Measurements from ENCODE around the gene GPR78.

GPR78 gene, protein sequence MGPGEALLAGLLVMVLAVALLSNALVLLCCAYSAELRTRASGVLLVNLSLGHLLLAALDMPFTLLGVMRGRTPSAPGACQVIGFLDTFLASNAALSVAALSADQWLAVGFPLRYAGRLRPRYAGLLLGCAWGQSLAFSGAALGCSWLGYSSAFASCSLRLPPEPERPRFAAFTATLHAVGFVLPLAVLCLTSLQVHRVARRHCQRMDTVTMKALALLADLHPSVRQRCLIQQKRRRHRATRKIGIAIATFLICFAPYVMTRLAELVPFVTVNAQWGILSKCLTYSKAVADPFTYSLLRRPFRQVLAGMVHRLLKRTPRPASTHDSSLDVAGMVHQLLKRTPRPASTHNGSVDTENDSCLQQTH

DNA sequence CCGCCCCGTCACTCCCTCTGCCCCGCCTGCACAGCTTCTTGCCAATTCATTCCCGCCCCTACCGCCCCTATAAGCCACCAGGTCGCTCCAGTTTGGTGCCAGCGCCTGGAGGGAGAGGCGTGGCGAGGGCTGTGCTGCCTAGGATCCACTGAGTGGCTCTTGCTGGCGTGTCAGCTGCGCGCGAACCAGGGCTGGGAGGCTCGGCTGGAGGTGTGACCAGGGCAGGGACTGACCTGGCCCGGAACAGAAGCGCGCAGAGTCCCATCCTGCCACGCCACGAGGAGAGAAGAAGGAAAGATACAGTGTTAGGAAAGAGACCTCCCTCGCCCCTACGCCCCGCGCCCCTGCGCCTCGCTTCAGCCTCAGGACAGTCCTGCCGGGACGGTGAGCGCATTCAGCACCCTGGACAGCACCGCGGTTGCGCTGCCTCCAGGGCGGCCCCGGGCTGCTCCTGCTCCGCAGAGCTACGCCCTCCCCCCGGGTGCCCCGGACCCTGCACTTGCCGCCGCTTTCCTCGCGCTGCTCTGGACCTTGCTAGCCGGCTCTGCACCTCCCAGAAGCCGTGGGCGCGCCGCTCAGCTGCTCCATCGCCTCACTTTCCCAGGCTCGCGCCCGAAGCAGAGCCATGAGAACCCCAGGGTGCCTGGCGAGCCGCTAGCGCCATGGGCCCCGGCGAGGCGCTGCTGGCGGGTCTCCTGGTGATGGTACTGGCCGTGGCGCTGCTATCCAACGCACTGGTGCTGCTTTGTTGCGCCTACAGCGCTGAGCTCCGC, at the start of gene GPR78:
Gene GPR78 (plus strand): TSS at position 72 of the 773 bp plus-strand sequence. CDS start 591 bp downstream, at position 663.
- DNase-seq (ENCODE audit: low read depth) = no peak

DNA sequence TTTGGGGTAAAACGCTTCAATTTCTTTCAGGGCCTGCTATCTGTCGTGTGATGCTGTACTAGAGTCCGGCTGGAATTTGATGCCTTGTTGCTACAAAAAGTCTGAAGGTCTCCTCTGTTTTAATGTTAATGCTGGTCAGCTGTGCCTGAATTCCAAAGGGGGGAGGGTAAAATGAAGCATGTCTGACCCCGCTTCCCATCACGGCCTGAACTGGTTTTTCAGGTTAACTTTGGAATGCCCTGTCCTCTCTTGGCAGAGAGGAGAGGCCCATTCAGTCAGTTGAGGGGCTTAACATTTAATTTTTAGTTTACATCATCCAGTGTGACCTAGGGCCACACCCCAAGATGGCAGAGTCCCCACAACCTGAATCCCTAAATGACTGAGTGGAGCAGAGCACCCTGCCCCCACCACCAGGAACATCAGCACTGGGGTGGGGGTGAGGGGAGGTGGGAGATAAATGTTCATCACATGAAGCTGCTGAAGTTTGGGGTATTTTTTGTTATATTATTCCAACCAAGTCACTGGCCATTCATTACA, 47.9 kb upstream of the GPR78 start:
- DNase-seq (ENCODE audit: low read depth) = no peak

DNA sequence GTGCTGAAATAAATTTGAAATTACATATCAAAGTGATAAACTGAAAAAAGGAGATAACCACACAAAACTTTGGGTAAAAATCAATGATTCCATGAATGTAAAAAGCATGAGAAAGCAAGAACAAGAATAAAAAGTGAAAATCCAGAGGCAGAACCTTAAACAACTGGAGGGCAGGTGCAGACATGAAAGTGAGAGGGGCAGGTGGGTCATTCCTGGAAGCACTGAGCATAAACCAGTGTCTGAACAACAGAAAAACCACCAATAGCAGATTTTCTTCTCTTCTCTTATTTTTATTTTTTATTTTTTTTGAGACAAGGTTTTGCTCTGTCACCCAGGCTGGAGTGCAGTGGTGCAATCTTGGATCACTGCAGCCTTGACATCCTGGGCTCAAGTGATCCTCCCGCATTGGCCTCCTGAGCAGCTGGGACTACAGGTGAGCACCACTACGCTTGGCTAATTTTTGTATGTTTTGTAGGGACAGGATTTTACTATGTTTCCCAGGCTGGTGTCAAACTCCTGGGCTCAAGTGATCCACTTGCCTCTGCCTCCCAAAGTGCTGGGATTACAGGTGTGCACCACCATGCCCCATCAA, 46.8 kb upstream of the GPR78 start:
- DNase-seq (ENCODE audit: low read depth) = no peak

DNA sequence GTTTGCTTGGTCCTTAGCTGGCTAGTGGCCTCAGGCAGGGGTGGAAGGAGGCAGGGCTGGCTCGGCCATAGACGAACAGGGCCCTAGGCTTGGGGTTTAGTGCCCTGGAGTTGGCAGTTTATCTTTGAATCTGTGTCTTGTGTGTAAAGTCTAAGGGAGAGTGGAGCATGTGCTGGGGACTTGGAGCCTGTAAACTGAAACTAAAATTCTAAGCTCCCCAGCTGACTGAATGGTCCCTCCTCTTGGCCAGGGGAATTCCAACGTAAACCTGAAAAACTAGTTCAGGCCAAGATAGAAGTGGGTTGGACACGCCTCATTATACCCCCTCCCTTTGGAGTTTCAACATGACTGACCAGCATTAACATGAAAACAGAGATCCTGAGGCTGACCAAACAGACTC, 46.1 kb upstream of the GPR78 start:
- DNase-seq (ENCODE audit: low read depth) = no peak

DNA sequence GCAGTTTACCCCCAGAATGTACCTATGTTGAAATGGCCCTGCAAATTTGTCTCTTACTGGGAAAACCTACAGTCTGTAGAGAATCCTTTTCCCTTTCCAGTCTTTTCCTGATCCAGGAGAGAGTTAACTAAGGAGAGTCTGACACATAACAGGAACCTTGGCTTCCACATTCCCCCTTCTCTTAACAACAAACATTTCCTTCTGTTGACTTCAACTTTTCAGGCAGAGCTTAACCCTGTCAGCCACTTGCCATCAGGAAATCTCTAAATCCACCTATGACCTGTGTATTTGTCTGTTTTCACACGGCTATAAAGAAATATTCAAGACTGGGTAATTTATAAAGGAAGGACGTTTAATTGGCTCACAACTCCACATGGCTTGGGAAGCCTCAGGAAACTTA, 45.6 kb upstream of the GPR78 start:
- DNase-seq (ENCODE audit: low read depth) = no peak

DNA sequence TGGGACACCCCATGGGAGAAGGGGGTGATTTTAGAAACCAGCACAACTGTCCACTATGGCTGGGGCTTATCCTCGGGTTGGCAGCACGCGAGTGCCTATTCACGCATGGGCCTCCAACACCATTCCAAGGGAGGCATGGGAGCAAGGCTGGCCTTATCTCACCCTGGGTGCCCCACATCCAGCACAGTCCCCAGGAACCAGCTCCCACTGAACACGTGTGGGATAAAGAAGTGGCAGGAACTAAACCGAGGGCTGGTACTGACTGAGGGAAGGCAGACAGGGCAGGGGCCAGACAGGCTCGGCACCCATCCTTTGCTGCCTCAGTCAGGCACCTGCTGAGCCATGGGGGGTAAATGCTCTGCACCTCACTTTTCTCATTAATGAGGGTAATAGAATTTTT, 43.7 kb upstream of the GPR78 start:
- no peak for DNase-seq (ENCODE audit: low read depth)

DNA sequence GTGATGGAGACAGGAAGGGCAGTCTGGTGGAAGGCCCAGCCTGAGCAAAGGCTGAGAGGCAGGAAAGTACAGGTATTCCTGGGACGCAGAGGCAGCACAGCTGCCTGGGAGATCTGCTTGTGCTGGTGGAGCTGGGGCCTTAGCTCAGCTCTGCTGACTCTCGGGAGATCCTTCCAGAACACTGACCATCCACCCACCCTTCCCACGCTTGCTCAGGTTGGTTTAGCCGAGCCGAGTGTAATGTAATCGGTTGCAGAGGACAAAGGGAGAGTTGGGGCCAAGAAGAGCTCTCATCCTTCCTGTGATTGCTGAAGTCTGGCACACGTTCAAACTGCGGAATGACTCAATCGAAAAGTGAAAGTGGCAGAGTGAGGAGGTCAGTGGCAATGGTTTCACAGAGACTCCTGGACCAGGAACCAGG, 43.1 kb upstream of the GPR78 start:
- DNase-seq (ENCODE audit: low read depth) = no peak

DNA sequence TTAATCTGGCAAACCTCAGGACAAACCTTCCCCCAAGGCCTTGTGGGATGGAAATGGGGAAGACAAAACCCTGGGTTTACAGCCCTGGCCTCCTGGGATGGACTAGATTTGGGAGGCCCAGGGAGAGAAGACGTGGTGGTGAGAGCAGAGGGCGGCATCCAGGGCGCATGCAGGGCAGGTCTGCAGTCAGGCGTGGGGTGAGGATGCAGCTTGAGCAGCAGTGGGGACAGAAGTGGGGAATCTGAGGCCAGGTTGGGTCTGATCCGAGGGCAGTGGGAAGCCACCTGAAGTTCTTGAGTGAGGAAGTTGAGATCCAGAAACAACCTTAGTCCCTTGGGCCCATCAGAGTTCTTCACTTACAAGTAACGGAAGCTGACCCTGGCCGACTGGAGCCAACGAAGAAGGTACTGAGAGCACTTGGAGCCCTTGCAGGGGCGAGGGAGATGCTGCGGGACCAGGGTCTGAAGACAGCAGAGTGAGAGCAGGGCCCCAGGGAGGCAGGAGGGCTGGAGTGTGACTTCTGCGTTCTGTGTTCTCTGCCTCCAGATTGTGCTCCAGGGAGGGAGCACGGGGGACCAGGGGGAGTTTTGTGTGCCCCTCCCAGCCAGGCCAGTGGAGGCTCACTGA, 42.0 kb upstream of the GPR78 start:
- DNase-seq (ENCODE audit: low read depth) = no peak

DNA sequence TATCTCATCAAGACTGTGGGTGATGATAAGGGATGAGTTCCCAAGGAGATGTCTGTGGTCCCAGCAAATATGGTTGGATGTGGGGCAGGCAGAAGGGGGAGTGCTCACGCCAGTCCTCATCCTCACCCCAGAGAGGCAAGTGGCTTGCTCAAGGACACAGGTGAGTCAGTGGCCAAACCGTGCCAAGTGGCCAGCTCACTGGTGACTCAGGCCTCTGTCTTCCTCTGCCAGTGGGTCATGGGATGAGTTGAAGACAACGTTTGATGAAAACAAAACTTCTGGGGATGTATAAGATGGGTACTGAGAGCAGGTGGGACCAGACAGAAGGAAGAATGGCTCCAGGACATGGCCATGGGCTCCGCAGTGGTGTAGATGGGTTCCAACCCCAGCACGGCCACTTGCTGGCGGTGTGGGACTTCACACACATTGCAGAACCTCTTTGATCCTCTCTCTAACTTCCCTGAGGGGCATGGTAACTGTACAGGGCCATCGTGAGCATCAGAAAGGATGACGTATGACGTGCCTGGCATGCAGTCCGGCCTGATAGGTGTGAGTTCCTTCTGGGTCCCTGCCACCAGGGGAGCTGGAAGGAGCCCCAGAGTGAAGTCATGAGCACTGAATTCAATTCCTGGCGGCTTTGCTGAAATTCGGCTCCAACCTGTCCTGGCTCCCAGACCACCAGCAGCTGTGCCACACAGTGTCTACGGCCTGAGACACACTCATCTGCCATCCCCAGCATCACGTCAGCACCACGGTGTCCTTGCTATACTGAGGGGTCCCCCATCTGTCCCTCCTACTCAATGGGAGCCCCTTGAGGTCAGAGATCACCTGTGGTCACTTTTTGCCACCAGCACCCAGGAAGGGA, 41.3 kb upstream of the GPR78 start:
- no peak for DNase-seq (ENCODE audit: low read depth)

DNA sequence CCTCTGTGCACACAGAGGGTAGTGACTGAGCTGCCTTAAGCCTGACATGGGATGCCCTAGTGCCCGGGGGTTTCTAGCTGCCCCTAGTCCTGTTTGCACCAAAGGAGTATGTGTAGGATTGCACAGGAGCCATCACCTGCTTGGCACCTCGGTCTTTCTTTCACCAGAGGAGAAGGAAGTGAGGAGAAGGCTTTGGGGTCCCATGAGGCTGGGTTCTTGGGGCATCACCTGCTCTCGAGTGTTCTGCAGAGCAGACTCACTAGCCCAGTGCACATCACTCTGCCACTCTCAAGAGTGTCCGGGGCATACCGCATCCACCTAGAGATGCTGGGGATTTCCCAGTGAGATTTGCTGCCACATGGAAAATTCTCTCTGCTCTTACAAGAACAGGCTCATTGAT, 40.5 kb upstream of the GPR78 start:
- DNase-seq (ENCODE audit: low read depth) = no peak

DNA sequence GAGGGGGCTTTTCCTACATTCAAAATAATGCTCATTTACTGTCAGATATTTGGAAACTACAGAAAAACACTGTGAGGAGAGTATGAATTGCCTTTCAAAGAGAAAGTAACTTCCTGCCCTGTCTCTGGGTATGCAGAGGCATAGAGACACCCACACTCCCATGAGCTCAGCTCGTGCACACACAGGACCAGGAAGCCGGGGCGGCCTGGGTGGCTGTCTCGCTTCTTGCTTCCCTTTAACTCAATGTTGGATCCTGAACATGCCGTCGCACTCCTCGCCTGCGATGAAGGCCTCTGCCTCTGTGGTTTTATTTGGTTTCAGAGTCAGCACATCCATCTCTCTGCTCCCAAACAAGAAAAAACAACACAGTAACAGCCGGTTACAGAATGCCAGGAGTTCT, 40.1 kb upstream of the GPR78 start:
- DNase-seq (ENCODE audit: low read depth) = no peak

DNA sequence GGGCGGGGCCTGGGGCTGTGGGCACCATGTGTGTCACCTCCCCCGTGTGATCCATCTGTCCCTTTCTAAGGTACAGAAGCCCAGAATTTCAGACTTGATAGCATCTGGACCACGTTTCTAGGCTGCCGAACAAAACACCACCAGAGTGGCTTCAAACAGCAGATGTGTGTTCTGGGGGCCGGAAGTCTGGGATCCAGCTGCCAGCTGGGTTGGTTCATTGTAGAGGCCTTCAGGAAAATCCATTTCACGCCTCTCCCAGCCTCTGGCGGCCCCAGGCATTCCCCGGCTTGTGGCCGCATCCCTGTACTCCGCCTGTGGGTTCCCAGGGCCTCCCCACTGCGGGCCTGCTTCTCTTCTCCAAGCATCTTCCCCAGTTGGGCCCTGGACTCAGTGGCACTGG, 39.6 kb upstream of the GPR78 start:
- no peak for DNase-seq (ENCODE audit: low read depth)

DNA sequence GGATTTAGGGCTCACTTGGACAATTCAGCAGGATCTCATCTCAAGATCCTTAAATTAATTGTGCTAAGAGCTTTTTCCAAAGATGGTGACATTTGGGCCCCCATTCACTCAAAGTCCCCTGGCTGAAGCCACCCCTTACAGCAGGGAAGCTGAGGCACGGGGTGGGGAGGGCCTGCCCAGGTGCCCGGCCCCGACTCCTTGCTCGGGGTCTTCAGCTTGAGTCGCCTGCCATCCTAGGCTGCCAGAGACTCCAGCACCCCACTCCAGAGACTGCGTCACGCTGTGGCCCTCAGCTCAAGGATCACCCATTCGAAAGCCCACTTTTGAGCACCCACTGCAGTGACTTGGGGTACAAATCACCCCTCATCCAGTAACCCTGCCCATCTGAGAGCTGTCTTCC, 39.2 kb upstream of the GPR78 start:
- no peak for DNase-seq (ENCODE audit: low read depth)

DNA sequence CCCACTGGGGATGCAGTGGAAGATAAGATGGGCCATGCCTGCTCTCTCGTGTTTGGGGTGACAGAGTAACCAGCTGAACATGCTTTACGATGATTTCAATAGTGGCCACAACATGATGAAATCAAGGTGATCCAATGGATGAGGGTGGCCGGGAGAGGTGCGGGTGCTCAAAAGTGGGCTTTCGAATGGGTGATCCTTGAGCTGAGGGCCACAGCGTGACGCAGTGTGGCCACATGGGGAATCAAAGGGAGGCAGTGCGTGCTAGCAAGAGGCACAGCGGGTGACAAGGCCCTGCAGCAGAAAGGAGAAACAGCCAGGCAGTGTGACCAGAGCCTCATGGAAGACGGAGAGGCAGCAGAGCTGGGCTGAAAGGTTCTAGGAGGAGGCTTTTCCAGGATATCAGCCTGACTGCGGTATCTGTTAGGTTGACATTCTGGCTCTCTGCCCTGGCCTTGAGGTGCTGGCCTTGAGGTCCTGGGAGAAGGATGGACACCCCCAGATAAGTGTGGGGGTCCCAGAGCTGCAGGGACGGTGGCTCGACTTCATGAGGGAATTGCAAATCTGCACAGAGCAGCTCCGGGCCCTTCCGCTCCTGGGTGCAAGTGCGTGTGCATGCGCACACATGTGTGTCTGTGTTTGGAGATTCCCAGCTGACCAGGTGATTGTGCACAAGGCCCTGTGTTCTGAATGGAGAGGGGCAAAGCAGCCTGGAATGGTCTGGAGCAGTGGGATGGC, 38.0 kb upstream of the GPR78 start:
- DNase-seq (ENCODE audit: low read depth) = no peak

DNA sequence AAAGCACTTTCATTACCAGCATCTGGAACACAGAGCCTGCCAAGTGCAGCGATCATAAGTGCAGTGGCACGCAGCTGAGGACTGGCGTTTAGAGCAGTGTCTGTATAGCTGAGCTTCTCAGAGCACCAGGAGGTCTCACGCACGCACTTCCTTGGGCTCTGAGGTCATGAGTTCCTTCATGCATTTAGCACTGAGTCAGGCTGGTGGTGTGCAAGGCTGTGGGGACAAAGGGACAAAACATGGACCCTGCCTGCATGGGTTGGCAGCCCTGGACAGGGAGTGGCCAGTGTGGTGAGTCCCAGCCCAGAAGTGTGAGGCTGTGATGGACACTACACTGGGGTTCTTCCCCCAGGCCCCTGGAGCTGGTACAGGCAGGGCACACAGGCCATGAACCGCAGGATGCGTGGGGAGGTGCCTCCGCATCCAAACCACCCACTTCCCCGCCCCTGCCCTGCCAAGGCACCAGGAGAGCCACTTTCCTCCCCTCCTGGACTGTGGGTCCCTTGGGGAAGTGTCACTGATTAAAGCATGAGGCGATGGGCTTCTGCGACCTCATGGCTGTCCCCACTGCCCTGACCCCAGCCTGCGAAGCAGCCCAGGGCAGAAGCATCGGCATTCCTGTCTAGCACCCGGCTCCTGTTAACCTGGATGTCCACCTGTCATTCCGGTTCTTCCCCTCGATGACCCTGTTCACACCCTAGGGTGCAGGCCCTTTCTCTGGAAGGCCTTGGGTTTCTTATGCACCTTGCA, 37.2 kb upstream of the GPR78 start:
- no peak for DNase-seq (ENCODE audit: low read depth)

DNA sequence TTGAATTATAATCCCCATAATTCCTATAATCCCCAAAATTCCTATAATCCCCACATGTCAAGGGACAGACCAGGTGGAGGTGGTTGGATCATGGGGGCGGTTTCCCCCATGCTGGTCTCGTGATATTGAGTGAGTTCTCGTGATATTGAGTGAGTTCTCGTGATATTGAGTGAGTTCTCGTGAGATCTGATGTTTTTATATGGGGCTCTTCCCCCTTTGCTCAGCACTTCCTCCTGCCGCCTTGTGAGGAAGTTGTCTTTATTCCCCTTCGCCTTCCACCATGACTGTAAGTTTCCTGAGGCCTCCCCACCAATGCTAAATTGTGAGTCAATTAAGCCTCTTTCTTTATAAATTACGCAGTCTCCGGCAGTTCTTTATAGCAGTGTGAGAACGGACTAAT, 36.6 kb upstream of the GPR78 start:
- DNase-seq (ENCODE audit: low read depth) = no peak

DNA sequence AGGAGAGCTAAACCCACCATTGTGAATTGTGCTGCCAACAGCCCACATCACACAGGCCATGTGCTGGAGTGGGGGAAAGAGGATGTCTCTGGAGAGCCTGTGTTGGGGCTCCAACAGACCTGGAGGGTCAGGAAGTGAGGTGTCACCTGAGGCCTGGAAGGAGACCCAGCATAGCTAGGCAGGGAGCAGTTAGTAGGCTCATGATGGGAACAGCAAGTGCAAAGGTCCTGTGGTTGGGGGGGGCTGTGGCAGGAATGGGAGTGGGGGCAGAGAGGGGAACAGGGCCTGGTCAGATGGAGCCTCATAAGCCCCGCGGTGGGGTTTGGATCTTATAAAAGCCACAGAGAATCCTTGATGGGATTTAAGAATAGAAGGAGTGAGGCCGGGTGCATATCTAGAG, 35.9 kb upstream of the GPR78 start:
- DNase-seq (ENCODE audit: low read depth) = no peak

DNA sequence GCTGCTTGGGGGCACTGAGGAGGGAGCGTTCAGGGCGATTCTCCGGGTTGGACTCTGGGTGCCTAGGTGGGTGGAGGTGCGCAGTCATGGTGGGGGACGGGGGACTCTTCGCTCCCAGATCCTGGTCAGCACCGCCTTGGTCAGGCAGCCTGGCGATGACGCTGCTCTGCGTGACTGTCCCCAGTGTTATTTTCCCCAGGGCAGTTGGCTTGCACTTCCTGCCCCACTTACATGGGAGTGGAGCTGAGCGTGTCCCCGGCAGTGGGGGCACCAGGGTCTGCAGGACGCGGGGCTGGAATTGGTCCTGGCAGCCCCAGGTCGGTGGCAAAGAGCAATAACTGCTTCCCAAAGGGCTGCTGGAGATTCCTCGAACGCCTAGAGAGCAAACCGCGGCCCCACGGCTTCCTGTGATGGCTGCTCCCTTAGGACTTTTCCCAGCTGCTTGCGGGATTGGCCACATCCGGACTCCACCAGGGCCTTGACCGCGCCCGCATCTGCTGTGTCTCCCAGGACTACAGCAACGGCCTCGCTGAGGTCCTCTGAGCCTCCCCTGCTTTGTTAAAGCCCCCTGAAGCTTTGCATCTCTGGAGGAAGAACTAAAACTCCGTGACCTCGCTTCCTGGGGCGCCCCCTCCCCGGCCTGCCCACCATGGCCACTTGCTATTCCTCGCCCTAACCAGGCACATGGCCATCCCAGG, 35.3 kb upstream of the GPR78 start:
- DNase-seq (ENCODE audit: low read depth) = no peak

DNA sequence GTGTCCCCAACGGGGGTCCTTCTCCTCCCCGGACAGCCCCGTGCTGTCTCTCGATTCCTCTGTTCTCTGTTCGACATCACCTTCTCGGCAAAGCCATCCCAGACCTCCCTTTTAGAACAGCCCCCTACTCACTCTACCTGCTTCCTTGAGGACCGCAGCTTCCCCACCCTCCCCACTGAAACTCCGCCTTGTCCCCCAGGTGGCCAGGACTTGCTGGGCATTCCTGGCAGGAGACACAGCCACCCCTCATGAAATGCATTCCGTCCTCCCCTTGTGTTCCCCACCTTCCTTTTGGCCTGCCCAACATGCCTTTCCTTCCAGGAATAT, 34.8 kb upstream of the GPR78 start:
- no peak for DNase-seq (ENCODE audit: low read depth)

DNA sequence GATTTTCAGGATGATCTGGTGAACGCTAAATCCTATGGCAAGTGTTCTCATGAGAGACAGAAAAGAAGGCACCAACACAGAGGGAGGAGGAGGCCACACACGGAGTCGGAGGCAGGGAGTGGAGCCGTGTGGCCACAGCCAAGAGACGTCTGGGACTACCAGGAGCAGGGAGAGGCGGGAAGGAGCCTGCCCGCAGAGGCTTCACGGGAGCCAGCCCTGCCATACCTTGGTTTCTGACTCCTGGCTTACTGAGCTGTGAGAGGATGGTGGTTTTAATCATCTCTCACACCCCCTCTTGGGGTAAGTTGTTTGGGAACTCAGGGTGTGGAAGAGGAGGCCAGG, 33.5 kb upstream of the GPR78 start:
- no peak for DNase-seq (ENCODE audit: low read depth)

All from CMK (cell line).